ENCODE measurements around the gene SUPT6H.

GRCh38 chr17:28665994-28666393 is 4.0 kb downstream of the SUPT6H start:
- TF ChIP-seq POLR2AphosphoS5 (IDR thresholded peaks at IDR 0.05) = no peak
- no peak for TF ChIP-seq CTCF (IDR thresholded peaks at IDR 0.05)
- no peak for TF ChIP-seq EP300 (IDR thresholded peaks at IDR 0.05)
- TF ChIP-seq POLR2A (IDR thresholded peaks at IDR 0.05) = no peak
